Fibroblast of lung (primary cell): ENCODE measurements around the gene PPP6R3. TPM values are rescaled to one million over a fixed set of nuclear protein-coding genes. Genes with fewer than 3 reads are reported as not detected.

Experiments used
- DNase-seq, 2 donors: peaks; one replicate each; pipeline versions ENCODE4 v3.0.0 to v3.0.0-alpha.2; 2010; ENCODE audit warnings: low read depth in 2 of 2
- H2AFZ ChIP-seq: 2 replicates; pipeline ENCODE4 v1.5.1; 2012; ENCODE audit warnings: low read length, control low read depth, inconsistent platforms
- H3K27ac ChIP-seq: 2 replicates; pipeline ENCODE4 v1.5.1; 2011; ENCODE audit warnings: low read length, control low read depth; ENCODE audit not compliant: insufficient read depth
- H3K27me3 ChIP-seq: 2 replicates; pipeline ENCODE4 v1.5.1; 2011; ENCODE audit warnings: mild to moderate bottlenecking, low read length; ENCODE audit not compliant: control insufficient read depth, insufficient read depth
- H3K36me3 ChIP-seq: 2 replicates; pipeline ENCODE4 v1.5.1; 2011; ENCODE audit warnings: low read length; ENCODE audit not compliant: control insufficient read depth, insufficient read depth
- H3K4me1 ChIP-seq: 2 replicates; pipeline ENCODE4 v1.5.1; 2011; ENCODE audit warnings: low read length; ENCODE audit not compliant: control insufficient read depth, insufficient read depth; ENCODE audit errors: extremely low read depth
- H3K4me2 ChIP-seq: 2 replicates; pipeline ENCODE4 v1.5.1; 2011; ENCODE audit warnings: low read length, control low read depth; ENCODE audit not compliant: insufficient read depth; ENCODE audit errors: extremely low read depth
- H3K4me3 ChIP-seq, 4 experiments: fragments of 200-600 bp in 1 of 4; sonication (generic) in 1 of 4; replicated peaks in 1 of 4; 2 replicates each; pipeline ENCODE4 v1.5.1; 2011 to 2016; ENCODE audit warnings: low read length in 4 of 4, low read depth in 3 of 4, mild to moderate bottlenecking in 3 of 4, control low read depth in 2 of 4, inconsistent platforms in 1 of 4, mixed read lengths in 1 of 4; ENCODE audit not compliant: insufficient read depth in 1 of 4; ENCODE audit errors: control extremely low read depth in 1 of 4
- H3K79me2 ChIP-seq: 2 replicates; pipeline ENCODE4 v1.5.1; 2012; ENCODE audit warnings: mild to moderate bottlenecking, low read length, inconsistent platforms; ENCODE audit not compliant: control insufficient read depth, insufficient read depth
- H3K9ac ChIP-seq: 2 replicates; pipeline ENCODE4 v1.5.1; 2011; ENCODE audit warnings: mild to moderate bottlenecking, low read length, control low read depth; ENCODE audit not compliant: insufficient read depth
- H3K9me3 ChIP-seq: 2 replicates; pipeline ENCODE4 v1.5.1; 2012; ENCODE audit warnings: low read depth, low read length; ENCODE audit not compliant: control insufficient read depth, insufficient read depth
- H4K20me1 ChIP-seq: 2 replicates; pipeline ENCODE4 v1.5.1; 2011; ENCODE audit warnings: low read length; ENCODE audit not compliant: control insufficient read depth, insufficient read depth; ENCODE audit errors: extremely low read depth
- EZH2 ChIP-seq: IDR thresholded peaks from 2 replicates; pipeline ENCODE4 v1.5.1; 2012; ENCODE audit warnings: low read length, control low read depth, mild to moderate bottlenecking; ENCODE audit errors: missing control alignments
- polyA plus RNA-seq, 2 donors: library from polyadenylated mRNA; depleted of rRNA in 1 of 2; stranded (reverse) in 1 of 2; unstranded in 1 of 2; fragments of >200 nt; gene quantifications; 2 replicates each; pipeline ENCODE4 v1.2.1, GENCODE V29; 2011 to 2012; ENCODE audit warnings: missing spikeins in 1 of 2
- total RNA-seq: library from RNA; depleted of rRNA; stranded (reverse); fragments of >200 nt; gene quantifications from 2 replicates; pipeline ENCODE4 v1.2.1, GENCODE V29; 2014
- TF ChIP-seq, protein P1 (sequence below), 2 donors: IDR thresholded peaks in 1 of 2; conservative IDR thresholded peaks in 1 of 2; 1 replicate in 1 of 2; 2 replicates in 1 of 2; pipeline ENCODE4 v1.5.1; 2011 to 2012; ENCODE audit warnings: low read length in 2 of 2, control low read depth in 1 of 2, inconsistent platforms in 1 of 2, low read depth in 1 of 2, mild to moderate bottlenecking in 1 of 2

PPP6R3 gene
- total and polyA plus RNA-seq, 2 donors (not counting 1 experiment from before 2014, with no cell fraction given): 44.2 to 120 TPM

GRCh38 chr11:68531129-68531693, 70.7 kb downstream of the PPP6R3 start:
- Histone ChIP-seq H3K27me3 (no peaks in the 10 kb centered on the region), H3K4me1 (no peaks in the 10 kb centered on the region), H3K4me3 (no peak overlapping the region), H3K4me2 (no peak overlapping the region), H3K9me3 (no peaks in the 10 kb centered on the region), H3K36me3 (peaks cover 2% of the 10 kb centered on the region), H2AFZ (no peak overlapping the region), H3K79me2 (peaks cover 45% of the 10 kb centered on the region), H4K20me1 (peaks cover 1% of the 10 kb centered on the region), H3K27ac (no peak overlapping the region), H3K9ac (no peak overlapping the region)
- TF ChIP-seq, protein P1, sequence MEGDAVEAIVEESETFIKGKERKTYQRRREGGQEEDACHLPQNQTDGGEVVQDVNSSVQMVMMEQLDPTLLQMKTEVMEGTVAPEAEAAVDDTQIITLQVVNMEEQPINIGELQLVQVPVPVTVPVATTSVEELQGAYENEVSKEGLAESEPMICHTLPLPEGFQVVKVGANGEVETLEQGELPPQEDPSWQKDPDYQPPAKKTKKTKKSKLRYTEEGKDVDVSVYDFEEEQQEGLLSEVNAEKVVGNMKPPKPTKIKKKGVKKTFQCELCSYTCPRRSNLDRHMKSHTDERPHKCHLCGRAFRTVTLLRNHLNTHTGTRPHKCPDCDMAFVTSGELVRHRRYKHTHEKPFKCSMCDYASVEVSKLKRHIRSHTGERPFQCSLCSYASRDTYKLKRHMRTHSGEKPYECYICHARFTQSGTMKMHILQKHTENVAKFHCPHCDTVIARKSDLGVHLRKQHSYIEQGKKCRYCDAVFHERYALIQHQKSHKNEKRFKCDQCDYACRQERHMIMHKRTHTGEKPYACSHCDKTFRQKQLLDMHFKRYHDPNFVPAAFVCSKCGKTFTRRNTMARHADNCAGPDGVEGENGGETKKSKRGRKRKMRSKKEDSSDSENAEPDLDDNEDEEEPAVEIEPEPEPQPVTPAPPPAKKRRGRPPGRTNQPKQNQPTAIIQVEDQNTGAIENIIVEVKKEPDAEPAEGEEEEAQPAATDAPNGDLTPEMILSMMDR (conservative IDR thresholded peaks at IDR 0.05 in 1 of 2, IDR thresholded peaks at IDR 0.05 in 1 of 2; ENCODE audit: low read depth in 1 of 2, low read length in 2 of 2): no peak
- no peak for TF ChIP-seq EZH2
- DNase-seq: no peak

DNA sequence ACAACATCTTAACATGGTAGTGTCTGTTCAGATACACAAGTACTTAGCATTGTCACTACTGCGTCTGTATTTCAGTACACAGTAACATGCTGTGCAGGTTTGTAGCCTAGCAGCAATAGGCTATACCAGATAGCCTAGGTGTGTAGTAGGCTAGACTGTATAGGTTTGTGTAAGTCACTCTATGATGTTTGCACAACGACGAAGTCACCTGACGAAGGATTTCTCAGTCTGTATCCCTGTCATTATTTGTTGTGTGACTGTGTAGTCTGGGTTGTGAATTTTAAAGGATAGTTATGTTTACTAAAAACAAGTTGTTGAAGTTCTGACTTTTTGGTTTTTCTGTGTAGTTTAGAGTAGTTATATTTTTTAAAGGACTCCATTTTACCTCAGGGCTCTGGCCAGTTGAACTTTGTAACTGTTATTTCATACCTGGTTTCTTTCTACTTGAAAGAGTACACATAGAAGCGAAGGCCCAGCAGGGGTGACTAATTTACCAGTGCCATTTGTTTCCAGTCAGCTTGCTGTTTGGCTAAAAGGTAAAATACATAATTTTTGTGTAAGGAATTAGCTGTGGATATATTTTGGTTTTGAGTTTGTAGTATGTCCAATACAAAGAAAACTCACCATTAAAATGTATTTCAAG, 72.3 kb downstream of the PPP6R3 start:
- Histone ChIP-seq H4K20me1 (peaks cover 1% of the 10 kb centered on the region), H3K27me3 (no peaks in the 10 kb centered on the region), H3K79me2 (peaks cover 46% of the 10 kb centered on the region)

GRCh38 chr11:68533945-68534344, 73.4 kb downstream of the PPP6R3 start:
- H3K9ac ChIP-seq: no peak overlapping the region
- H3K4me3 ChIP-seq: no peak overlapping the region
- H2AFZ ChIP-seq: no peak overlapping the region
- H3K4me1 ChIP-seq: no peaks in the 10 kb centered on the region
- no peaks in the 10 kb centered on the region for H3K9me3 ChIP-seq
- no peaks in the 10 kb centered on the region for H3K27me3 ChIP-seq
- no peak overlapping the region for H3K4me2 ChIP-seq
- TF ChIP-seq, protein P1 (conservative IDR thresholded peaks at IDR 0.05 in 1 of 2, IDR thresholded peaks at IDR 0.05 in 1 of 2; ENCODE audit: low read depth in 1 of 2, low read length in 2 of 2): no peak
- H3K36me3 ChIP-seq: peaks cover 2% of the 10 kb centered on the region
- no peak overlapping the region for H3K27ac ChIP-seq
- peaks cover 1% of the 10 kb centered on the region for H4K20me1 ChIP-seq
- DNase-seq: no peak
- peaks cover 43% of the 10 kb centered on the region for H3K79me2 ChIP-seq

More for the DNA sequence above, 72.3 kb downstream of the PPP6R3 start:
- no peak overlapping the region for H3K27ac ChIP-seq
- H3K9ac ChIP-seq: no peak overlapping the region
- H3K36me3 ChIP-seq: peaks cover 2% of the 10 kb centered on the region
- H3K4me3 ChIP-seq: no peak overlapping the region
- no peak for TF ChIP-seq EZH2
- TF ChIP-seq, protein P1 (conservative IDR thresholded peaks at IDR 0.05 in 1 of 2, IDR thresholded peaks at IDR 0.05 in 1 of 2; ENCODE audit: low read depth in 1 of 2, low read length in 2 of 2): no peak
- H2AFZ ChIP-seq: no peak overlapping the region
- no peaks in the 10 kb centered on the region for H3K9me3 ChIP-seq
- H3K4me2 ChIP-seq: no peak overlapping the region
- no peaks in the 10 kb centered on the region for H3K4me1 ChIP-seq
- DNase-seq: no peak
